HepG2 (cell line): ENCODE data around the gene ACVR2A. TPM values are rescaled to one million over a fixed set of nuclear protein-coding genes. Genes with fewer than 3 reads are reported as not detected.

Source experiments
- BHLHE40 ChIP-seq: IDR thresholded peaks from 2 replicates; pipeline ENCODE4 v1.6.1; 2011; ENCODE audit warnings: low read length, improper control_type of control experiment
- CREM ChIP-seq, 2 experiments: sonication (generic) in 1 of 2; formaldehyde crosslinking in 1 of 2; IDR thresholded peaks; 2 replicates each; pipeline versions ENCODE4 v1.4.0 to v1.6.1; 2016 to 2020; ENCODE audit warnings: antibody characterized with exemption in 1 of 2, mild to moderate bottlenecking in 1 of 2, missing genetic modification reagents in 1 of 2
- EED ChIP-seq: sonication (generic); formaldehyde crosslinking; IDR thresholded peaks from 2 replicates; pipeline ENCODE4 v1.5.0; 2020; ENCODE audit warnings: mild to moderate bottlenecking, missing genetic modification reagents
- ERF ChIP-seq: IDR thresholded peaks from 2 replicates; pipeline ENCODE4 v1.6.1; 2018; ENCODE audit warnings: missing biosample characterization, missing genetic modification reagents
- GLI4 ChIP-seq: sonication (generic); formaldehyde crosslinking; IDR thresholded peaks from 2 replicates; pipeline ENCODE4 v1.5.1; 2020; ENCODE audit warnings: missing genetic modification reagents, mild to moderate bottlenecking, moderate library complexity, borderline replicate concordance
- KAT8 ChIP-seq: IDR thresholded peaks from 2 replicates; pipeline ENCODE4 v1.6.1; 2016; ENCODE audit warnings: missing genetic modification reagents, missing compliant biosample characterization
- KLF12 ChIP-seq: sonication (generic); formaldehyde crosslinking; IDR thresholded peaks from 2 replicates; pipeline ENCODE4 v1.4.0; 2020; ENCODE audit warnings: missing genetic modification reagents, borderline replicate concordance
- NR2F6 ChIP-seq, 2 experiments: IDR thresholded peaks; 2 replicates each; pipeline ENCODE4 v1.6.1; 2016; ENCODE audit warnings: antibody characterized with exemption in 1 of 2, mild to moderate bottlenecking in 1 of 2
- SMYD3 ChIP-seq: sonication (generic); formaldehyde crosslinking; IDR thresholded peaks from 2 replicates; pipeline ENCODE4 v1.8.1; 2023; ENCODE audit warnings: mild to moderate bottlenecking, missing genetic modification reagents
- TCF7 ChIP-seq: sonication (generic); IDR thresholded peaks from 2 replicates; pipeline ENCODE4 v1.6.1; 2016; ENCODE audit warnings: antibody characterized with exemption, low read depth
- TEAD3 ChIP-seq: optimal IDR thresholded peaks from 2 replicates; pipeline ENCODE3; 2016; ENCODE audit warnings: borderline replicate concordance
- TOE1 ChIP-seq: sonication (generic); formaldehyde crosslinking; IDR thresholded peaks from 2 replicates; pipeline ENCODE4 v1.4.0; 2020; ENCODE audit warnings: mild to moderate bottlenecking, missing genetic modification reagents
- ZBTB20 ChIP-seq: sonication (generic); formaldehyde crosslinking; IDR thresholded peaks from 2 replicates; pipeline ENCODE4 v1.8.1; 2023; ENCODE audit warnings: missing genetic modification reagents, low read depth, mild to moderate bottlenecking, borderline replicate concordance
- ZNF292 ChIP-seq: sonication (generic); formaldehyde crosslinking; IDR thresholded peaks from 2 replicates; pipeline ENCODE4 v1.8.1; 2022; ENCODE audit warnings: mild to moderate bottlenecking, low read depth, missing genetic modification reagents, borderline replicate concordance
- ZNF543 ChIP-seq: sonication (generic); formaldehyde crosslinking; IDR thresholded peaks from 2 replicates; pipeline ENCODE4 v1.4.0; 2020; ENCODE audit warnings: mild to moderate bottlenecking, missing genetic modification reagents
- ZNF574 ChIP-seq: sonication (generic); formaldehyde crosslinking; IDR thresholded peaks from 2 replicates; pipeline ENCODE4 v1.4.0; 2020; ENCODE audit warnings: missing genetic modification reagents
- ZNF607 ChIP-seq: sonication (generic); formaldehyde crosslinking; IDR thresholded peaks from 2 replicates; pipeline ENCODE4 v1.5.1; 2020; ENCODE audit warnings: missing genetic modification reagents, mild to moderate bottlenecking, borderline replicate concordance
- ZNF709 ChIP-seq: sonication (generic); formaldehyde crosslinking; IDR thresholded peaks from 2 replicates; pipeline ENCODE4 v1.5.0; 2020; ENCODE audit warnings: mild to moderate bottlenecking, missing genetic modification reagents
- ZNF710 ChIP-seq: sonication (generic); formaldehyde crosslinking; IDR thresholded peaks from 2 replicates; pipeline ENCODE4 v1.5.0; 2020; ENCODE audit warnings: mild to moderate bottlenecking, missing genetic modification reagents, borderline replicate concordance
- polyA plus RNA-seq, 8 experiments: library from polyadenylated mRNA; depleted of rRNA in 3 of 8; stranded (reverse) in 7 of 8; unstranded in 1 of 8; fragments of >200 nt; fragmentation: Illumina TruSeq in 4 of 8; extraction: Trizol in 4 of 8; gene quantifications; 2 replicates each; pipeline versions ENCODE4 v1.2.1 to v1.2.3, GENCODE V29; 2011 to 2016; ENCODE audit warnings: low read depth in 4 of 8, missing spikeins in 1 of 8, mixed read lengths in 1 of 8; ENCODE audit not compliant: insufficient read depth in 1 of 8
- total RNA-seq, 5 experiments: library from RNA; depleted of rRNA; stranded (reverse); fragments of >200 nt; fragmentation: Illumina TruSeq; extraction: Trizol; gene quantifications; 2 replicates each; pipeline ENCODE4 v1.2.3, GENCODE V29; 2016; ENCODE audit warnings: low read depth in 1 of 5
- TF ChIP-seq, protein P1 (sequence below): sonication (generic); formaldehyde crosslinking; IDR thresholded peaks from 2 replicates; pipeline ENCODE4 v1.5.0; 2020; ENCODE audit warnings: mild to moderate bottlenecking, missing genetic modification reagents
- TF ChIP-seq, protein P2 (sequence below): sonication (generic); formaldehyde crosslinking; conservative IDR thresholded peaks from 2 replicates; pipeline ENCODE4 v1.8.0; 2022; ENCODE audit warnings: low read depth, missing genetic modification reagents

Gene ACVR2A
- total and polyA plus RNA-seq, 2 of the 13 experiments (the other 11 are each of a cell fraction or from before 2014, with no cell fraction given): 8.3 to 18.0 TPM

DNA sequence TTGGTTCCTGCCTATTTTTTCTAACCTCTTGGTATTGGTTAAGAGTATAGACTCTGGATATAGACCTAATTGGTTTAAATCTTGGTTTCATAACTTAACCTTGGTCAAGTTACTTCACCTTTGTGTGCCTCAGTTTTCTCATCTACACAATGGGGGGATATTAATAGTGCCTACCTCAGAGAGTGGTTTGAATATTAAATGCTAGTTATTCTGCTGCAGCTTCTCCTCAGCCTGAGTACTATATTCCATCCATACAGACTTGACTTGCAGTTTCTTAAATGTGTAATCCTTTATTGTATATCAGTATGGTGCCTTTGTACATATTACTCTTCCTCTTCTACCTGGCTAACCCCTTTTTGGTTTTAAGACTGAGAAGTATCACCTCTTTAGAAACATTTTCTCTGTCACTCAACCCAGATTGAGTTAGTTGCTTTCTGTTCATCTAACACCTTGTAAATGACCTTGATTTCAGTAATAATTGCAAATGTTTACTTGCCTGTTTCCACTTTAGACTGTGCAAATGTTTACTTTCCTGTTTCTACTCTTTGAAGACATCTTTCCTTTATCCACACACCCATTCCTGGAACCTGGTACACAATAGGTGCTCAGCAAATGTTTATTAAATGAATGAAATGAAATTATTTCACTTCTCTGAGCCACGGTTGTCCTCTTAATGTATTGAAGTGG lies 6.6 kb downstream of the ACVR2A start (continued):
- peak; percentile 60 for TF ChIP-seq CREM (IDR thresholded peaks at IDR 0.05)
- TF ChIP-seq CREM (CRISPR knock-in tag; IDR thresholded peaks at IDR 0.05): no peak
- TF ChIP-seq SMYD3 (CRISPR knock-in tag): 0 out of 2 replicates have a peak, but pooled peaks have one; percentile 16
- no peak for TF ChIP-seq ZNF709 (CRISPR knock-in tag)
- peak; percentile 48 for TF ChIP-seq NR2F6 (IDR thresholded peaks at IDR 0.05)
- peak; percentile 53; the same call in 1 of the 2 replicates for TF ChIP-seq NR2F6 (CRISPR knock-in tag; IDR thresholded peaks at IDR 0.05)
- no peak for TF ChIP-seq TOE1
- TF ChIP-seq ZBTB20 (CRISPR knock-in tag): 0 out of 2 replicates have a peak, but pooled peaks have one; percentile 22
- no peak for TF ChIP-seq GLI4 (CRISPR knock-in tag)
- TF ChIP-seq ZNF543: no peak
- TF ChIP-seq TCF7: peak; percentile 84
- TF ChIP-seq ERF: peak; percentile 63
- TF ChIP-seq ZNF710 (CRISPR knock-in tag): 0 out of 2 replicates have a peak, but pooled peaks have one; percentile 43
- TF ChIP-seq KLF12 (CRISPR knock-in tag): no peak
- peak; percentile 13 for TF ChIP-seq TEAD3 (CRISPR knock-in tag)
- peak; percentile 43; the same call in 1 of the 2 replicates for TF ChIP-seq KAT8
- no peak for TF ChIP-seq EED (CRISPR knock-in tag)
- TF ChIP-seq BHLHE40: no peak
- TF ChIP-seq, protein P1, sequence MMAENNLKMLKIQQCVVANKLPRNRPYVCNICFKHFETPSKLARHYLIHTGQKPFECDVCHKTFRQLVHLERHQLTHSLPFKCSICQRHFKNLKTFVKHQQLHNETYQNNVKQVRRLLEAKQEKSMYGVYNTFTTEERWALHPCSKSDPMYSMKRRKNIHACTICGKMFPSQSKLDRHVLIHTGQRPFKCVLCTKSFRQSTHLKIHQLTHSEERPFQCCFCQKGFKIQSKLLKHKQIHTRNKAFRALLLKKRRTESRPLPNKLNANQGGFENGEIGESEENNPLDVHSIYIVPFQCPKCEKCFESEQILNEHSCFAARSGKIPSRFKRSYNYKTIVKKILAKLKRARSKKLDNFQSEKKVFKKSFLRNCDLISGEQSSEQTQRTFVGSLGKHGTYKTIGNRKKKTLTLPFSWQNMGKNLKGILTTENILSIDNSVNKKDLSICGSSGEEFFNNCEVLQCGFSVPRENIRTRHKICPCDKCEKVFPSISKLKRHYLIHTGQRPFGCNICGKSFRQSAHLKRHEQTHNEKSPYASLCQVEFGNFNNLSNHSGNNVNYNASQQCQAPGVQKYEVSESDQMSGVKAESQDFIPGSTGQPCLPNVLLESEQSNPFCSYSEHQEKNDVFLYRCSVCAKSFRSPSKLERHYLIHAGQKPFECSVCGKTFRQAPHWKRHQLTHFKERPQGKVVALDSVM (CRISPR knock-in tag): no peak
- TF ChIP-seq, protein P2, sequence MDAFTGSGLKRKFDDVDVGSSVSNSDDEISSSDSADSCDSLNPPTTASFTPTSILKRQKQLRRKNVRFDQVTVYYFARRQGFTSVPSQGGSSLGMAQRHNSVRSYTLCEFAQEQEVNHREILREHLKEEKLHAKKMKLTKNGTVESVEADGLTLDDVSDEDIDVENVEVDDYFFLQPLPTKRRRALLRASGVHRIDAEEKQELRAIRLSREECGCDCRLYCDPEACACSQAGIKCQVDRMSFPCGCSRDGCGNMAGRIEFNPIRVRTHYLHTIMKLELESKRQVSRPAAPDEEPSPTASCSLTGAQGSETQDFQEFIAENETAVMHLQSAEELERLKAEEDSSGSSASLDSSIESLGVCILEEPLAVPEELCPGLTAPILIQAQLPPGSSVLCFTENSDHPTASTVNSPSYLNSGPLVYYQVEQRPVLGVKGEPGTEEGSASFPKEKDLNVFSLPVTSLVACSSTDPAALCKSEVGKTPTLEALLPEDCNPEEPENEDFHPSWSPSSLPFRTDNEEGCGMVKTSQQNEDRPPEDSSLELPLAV (CRISPR knock-in tag): no peak
- no peak for TF ChIP-seq ZNF607 (CRISPR knock-in tag)
- no peak for TF ChIP-seq ZNF574 (CRISPR knock-in tag)
- TF ChIP-seq ZNF292 (CRISPR knock-in tag): no peak
